Memory B cell (primary cell): ENCODE data around the gene GLRX3.

ENCODE experiments used
- ATAC-seq: fragments of 150-1000 bp; cut with Tn5 transposase; 2 replicates; pipeline ENCODE4 v1.10.0; 2021; ENCODE audit warnings: low read depth, mild to moderate bottlenecking, moderate library complexity
- DNase-seq, 2 donors: peaks; one replicate each; pipeline ENCODE4 v3.0.0; 2022; ENCODE audit warnings: low spot score in 2 of 2
- H3K27ac Mint-ChIP-seq: one replicate; pipeline ENCODE4 v1.8.0; 2022; ENCODE audit warnings: mild to moderate bottlenecking, moderate library complexity, mixed read lengths
- H3K27me3 Mint-ChIP-seq: one replicate; pipeline ENCODE4 v1.8.0; 2022; ENCODE audit warnings: mixed read lengths
- H3K36me3 Mint-ChIP-seq: one replicate; pipeline ENCODE4 v1.8.0; 2022; ENCODE audit warnings: mild to moderate bottlenecking, mixed read lengths
- H3K4me1 Mint-ChIP-seq: one replicate; pipeline ENCODE4 v1.8.0; 2022; ENCODE audit warnings: mixed read lengths
- H3K4me3 Mint-ChIP-seq: one replicate; pipeline ENCODE4 v1.8.0; 2022; ENCODE audit warnings: mild to moderate bottlenecking, moderate library complexity, mixed read lengths
- H3K9me3 Mint-ChIP-seq: one replicate; pipeline ENCODE4 v1.8.0; 2022; ENCODE audit warnings: mixed read lengths

Gene GLRX3

DNA sequence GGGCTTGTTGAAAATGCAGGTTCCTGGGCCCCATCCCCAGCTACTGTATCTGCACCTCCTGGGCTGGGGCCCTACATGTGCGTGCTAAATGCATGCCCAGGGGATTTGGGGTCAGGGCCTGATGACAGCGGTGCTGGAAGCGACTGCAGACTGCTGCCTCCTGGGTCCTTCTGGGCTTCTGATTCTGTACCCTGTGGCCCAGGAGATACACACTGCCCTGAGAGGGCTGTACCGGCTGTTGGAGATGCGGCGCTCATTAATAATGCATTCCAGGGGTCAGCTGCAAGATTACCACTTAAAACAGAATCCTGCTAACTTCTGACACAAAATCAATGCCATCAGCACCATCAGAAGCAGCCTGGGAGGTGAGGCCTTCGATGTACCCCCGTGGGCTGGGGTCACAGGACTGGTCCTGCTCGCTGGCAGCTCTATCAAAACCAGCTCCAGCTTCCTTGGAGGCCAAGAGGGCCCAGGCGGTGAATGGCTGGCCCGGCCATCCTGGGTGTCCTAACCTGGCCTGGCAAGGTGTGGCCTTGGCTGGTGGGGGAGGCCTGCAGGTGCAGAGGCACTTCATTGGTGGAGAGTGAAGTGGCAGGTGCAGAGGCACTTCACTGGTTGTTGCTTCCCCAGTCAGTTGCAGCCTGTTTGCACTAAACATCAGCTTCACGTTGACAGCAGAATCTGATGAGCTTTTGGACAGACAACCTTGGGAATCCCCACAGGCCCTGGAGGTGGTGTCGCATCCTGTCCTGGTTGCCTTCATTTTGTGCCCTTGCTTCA, 79.2 kb downstream of the GLRX3 start:
- Mint-ChIP-seq H3K9me3 (no peaks in the 10 kb centered on the region), H3K4me1 (no peaks in the 10 kb centered on the region), H3K27me3 (no peaks in the 10 kb centered on the region), H3K36me3 (no peaks in the 10 kb centered on the region), H3K4me3 (no peak overlapping the region), H3K27ac (no peak overlapping the region)
- no peak for ATAC-seq
- DNase-seq = no peak

DNA sequence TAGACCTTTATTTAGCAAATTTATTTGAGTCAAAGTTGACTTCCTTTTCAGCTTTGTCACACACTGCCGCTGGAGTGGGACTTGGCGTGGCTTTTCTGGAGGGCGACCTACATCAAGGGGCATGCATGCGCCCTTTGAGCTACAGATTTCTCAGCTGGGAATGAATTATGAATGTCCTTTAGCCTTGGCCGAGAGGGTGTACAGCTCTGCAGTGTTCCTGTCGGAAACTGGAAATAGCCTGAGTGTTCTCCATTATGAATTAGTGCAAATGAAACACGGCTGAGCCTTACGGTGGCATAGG, 79.7 kb downstream of the GLRX3 start:
- no peak for DNase-seq
- ATAC-seq = no peak
- H3K27me3 Mint-ChIP-seq = no peaks in the 10 kb centered on the region
- H3K4me3 Mint-ChIP-seq = no peak overlapping the region
- H3K36me3 Mint-ChIP-seq = no peaks in the 10 kb centered on the region
- H3K9me3 Mint-ChIP-seq = no peaks in the 10 kb centered on the region
- H3K27ac Mint-ChIP-seq = no peak overlapping the region
- no peaks in the 10 kb centered on the region for H3K4me1 Mint-ChIP-seq

DNA sequence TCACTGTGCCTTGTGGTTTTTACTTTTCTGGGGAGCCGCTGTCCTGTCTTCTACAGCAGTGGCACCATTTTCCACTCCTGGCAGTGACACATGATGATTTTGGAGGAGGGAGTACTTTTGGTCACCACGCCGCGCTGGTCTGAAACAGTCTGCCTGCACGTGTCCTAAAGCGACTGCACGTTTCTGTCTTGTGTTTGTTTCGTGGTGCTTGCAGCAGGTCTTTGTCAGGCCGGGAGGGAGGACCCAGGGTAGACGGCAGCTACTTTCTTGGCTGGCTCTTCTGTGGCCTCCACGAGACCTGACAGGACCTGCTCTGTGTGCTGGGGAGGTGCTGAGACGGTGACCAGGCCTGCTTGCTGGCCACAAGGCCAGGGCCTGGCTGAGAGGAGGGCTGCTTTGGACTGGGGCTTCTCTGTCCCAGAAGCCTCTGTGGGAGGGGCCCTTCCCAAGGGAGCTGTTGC, 82.0 kb downstream of the GLRX3 start:
- DNase-seq = no peak
- Mint-ChIP-seq H3K27ac (no peak overlapping the region), H3K27me3 (no peaks in the 10 kb centered on the region), H3K4me3 (no peak overlapping the region), H3K36me3 (no peaks in the 10 kb centered on the region), H3K9me3 (no peaks in the 10 kb centered on the region), H3K4me1 (no peaks in the 10 kb centered on the region)
- no peak for ATAC-seq

DNA sequence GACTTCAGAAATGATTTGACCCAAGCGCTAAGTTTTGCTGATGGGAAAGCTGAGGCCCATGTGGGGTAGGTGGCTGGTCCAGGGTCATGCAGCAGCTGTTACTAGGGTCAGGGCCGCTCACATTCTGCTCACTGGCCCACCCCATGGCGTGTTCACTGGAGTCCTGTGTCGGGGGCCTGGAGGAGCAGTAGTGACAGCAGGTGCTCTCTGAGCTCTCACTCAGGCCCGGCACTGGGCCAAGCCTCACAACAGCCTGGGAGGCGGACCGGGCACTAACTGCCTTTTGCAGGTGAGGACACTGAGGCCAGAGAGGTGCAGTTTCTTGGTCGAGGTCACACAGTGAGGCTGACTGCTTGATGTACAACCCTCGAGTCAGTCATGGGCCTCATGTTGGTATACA, 82.7 kb downstream of the GLRX3 start:
- DNase-seq (no peak), ATAC-seq (no peak)
- Mint-ChIP-seq H3K9me3 (no peaks in the 10 kb centered on the region), H3K36me3 (no peaks in the 10 kb centered on the region), H3K4me1 (no peaks in the 10 kb centered on the region), H3K27ac (no peak overlapping the region), H3K4me3 (no peak overlapping the region), H3K27me3 (no peaks in the 10 kb centered on the region)

DNA sequence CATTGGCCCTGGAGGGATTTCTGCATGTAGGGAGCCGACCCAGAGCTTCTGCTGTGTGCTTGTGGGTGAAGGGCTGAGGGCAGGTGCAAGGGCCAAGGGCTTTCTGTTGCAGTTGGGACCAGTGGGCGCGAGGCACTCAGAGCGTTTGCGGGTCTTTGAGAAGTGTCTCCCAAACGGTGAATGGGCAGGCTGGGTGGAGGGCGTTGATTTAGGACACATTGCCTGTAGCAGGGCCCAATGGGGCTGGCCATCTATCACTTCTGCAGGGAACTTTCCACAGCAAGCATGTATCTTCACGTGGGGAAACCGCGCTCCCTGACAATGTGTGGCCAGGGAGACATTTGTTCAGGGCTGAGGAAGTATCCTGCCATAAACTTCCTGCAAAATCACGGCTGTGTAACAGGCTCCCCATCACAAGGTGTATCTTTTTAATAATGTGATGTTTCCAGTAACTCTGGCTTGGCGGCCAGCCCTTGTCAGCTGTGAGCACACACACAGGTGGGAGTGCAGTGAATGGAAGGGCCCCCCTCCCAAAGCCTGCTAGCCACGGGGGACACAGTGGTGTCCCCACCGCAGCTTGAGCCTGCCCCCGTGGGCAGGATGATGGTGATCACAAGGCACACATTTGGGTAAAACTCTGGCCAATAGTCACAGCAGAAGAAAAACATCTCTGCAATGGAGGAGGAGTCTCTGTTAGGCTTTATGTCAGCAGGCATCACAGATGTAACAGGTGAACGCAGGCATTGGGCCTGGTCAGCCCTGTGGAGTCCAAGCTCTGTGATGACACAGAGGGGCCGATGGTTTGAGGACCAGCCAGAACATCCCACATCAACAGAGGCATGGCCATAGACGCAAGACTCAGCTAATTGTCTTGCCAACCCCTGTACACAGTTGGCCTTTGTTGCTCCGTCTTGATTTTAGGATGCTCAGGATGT, 84.3 kb downstream of the GLRX3 start:
- H3K27me3 Mint-ChIP-seq = peaks cover 1% of the 10 kb centered on the region
- H3K4me1 Mint-ChIP-seq = no peaks in the 10 kb centered on the region
- H3K4me3 Mint-ChIP-seq = no peak overlapping the region
- no peak for DNase-seq
- ATAC-seq = no peak
- H3K36me3 Mint-ChIP-seq = no peaks in the 10 kb centered on the region
- no peaks in the 10 kb centered on the region for H3K9me3 Mint-ChIP-seq
- no peak overlapping the region for H3K27ac Mint-ChIP-seq

DNA sequence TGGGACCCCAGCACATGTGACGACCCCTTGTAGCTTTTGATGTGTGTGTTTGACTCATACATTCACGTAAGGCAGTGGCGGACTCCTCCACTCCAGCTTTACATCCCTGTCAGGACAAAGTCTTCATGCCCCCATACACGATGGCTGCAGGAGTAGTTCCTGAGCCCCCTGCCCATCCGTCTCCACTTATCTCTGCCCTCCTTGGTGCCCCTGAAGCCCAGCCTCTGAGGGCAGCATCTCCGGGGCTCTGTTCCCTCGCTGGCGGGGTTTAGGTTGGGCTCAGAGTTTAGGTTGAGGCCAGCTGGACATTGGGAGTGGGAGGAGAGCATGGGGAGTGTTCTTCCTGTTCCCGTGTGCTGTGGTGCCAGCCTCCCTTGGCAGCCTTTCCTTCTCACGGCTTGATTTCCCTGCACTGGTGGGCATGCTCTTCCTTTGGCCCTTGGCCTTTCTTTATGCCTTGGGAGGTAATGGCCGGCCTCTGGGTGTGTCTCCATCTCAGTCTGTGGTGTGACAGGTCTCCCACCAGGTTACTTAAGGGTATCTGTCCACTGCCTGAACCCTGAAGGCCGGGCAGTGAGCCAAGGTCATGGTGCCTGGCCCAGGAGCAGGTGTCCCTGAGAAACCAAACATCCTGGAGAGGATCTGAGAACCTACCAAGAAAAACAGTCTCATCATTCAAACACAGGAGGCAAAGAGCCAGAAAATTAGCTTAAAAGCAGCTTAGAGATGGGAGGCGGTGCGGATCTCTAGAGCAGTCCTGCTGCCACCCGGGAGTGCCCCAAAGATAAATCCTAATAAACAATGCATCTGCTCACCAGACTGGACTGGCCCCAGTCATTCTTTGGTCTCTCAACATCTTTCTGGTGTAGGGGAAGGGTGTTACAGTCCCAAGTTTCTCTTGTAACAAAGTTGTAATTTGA, 85.5 kb downstream of the GLRX3 start:
- no peak for ATAC-seq
- Mint-ChIP-seq H3K36me3 (peaks cover 3% of the 10 kb centered on the region), H3K27me3 (peaks cover 4% of the 10 kb centered on the region), H3K4me1 (no peaks in the 10 kb centered on the region), H3K27ac (no peak overlapping the region), H3K9me3 (no peaks in the 10 kb centered on the region), H3K4me3 (no peak overlapping the region)
- DNase-seq = no peak

DNA sequence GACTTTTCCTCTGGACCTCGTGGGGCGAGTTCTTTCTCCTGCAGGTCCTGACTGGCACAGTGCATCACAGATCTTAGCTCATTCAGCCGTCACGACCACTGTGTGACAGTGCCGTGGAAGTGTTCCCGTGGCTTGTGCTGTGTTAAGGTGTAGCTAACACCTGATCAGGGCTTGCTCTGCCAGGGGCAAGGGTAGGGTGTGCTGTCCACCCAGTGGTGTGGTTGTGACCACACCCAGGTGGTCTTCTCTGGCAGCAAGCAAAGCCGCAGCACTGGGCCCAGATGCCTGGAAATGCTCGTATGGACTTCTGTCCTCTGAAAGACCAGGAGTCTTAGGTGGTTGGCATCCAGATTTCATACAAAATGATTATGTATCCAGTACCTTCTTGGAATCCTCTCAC, 86.2 kb downstream of the GLRX3 start:
- H3K4me3 Mint-ChIP-seq = no peak overlapping the region
- H3K4me1 Mint-ChIP-seq = no peaks in the 10 kb centered on the region
- ATAC-seq = no peak
- H3K27ac Mint-ChIP-seq = no peak overlapping the region
- no peak for DNase-seq
- peaks cover 5% of the 10 kb centered on the region for H3K36me3 Mint-ChIP-seq
- peaks cover 5% of the 10 kb centered on the region for H3K27me3 Mint-ChIP-seq
- peaks cover 1% of the 10 kb centered on the region for H3K9me3 Mint-ChIP-seq

DNA sequence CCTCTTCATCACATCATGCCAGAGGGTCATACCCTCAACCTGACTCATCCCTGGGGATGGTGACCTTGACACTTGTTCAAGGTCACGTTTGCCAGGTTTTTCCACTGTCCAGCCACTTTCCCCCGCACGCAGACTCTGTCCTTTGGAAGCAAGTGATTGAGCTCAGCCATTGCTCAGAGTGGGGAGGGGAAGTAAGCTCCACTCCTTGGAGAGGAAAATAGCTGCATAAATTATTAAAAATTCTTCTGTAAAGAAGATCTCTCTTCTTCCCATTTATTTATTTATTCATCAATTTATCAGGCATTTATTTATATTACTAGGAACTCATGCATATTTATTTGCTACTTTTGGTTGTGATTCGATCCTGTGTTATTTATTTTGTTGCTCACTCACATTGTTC, 88.0 kb downstream of the GLRX3 start:
- peaks cover 3% of the 10 kb centered on the region for H3K9me3 Mint-ChIP-seq
- no peak for DNase-seq

DNA sequence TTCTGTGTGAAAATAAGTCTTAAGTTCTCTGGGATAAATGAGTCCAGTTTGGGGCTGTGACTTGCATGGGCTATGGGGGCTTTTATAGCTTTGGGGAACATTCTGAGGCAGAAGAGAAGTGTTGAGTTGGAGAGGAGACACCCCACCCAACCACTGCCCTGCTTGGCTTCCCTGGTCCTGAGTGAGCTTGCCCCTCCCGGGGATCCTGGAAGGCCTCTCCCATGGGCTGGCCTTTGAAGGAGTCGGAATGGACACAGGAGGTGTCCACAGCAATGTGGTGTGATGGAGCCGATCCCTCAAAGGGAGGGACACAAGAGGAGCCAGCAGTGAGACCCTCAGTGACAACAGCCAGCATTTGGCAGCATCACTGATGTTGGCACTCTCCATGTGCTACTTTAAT, 89.8 kb downstream of the GLRX3 start:
- Mint-ChIP-seq H3K4me3 (no peak overlapping the region), H3K27me3 (peaks cover 5% of the 10 kb centered on the region), H3K9me3 (peaks cover 3% of the 10 kb centered on the region), H3K36me3 (peaks cover 6% of the 10 kb centered on the region), H3K4me1 (no peaks in the 10 kb centered on the region), H3K27ac (no peak overlapping the region)
- DNase-seq = no peak
- ATAC-seq = no peak

More for the DNA sequence above, 88.0 kb downstream of the GLRX3 start:
- Mint-ChIP-seq H3K27ac (no peak overlapping the region), H3K27me3 (peaks cover 5% of the 10 kb centered on the region), H3K4me1 (no peaks in the 10 kb centered on the region), H3K36me3 (peaks cover 6% of the 10 kb centered on the region), H3K4me3 (no peak overlapping the region)
- ATAC-seq = no peak

DNA sequence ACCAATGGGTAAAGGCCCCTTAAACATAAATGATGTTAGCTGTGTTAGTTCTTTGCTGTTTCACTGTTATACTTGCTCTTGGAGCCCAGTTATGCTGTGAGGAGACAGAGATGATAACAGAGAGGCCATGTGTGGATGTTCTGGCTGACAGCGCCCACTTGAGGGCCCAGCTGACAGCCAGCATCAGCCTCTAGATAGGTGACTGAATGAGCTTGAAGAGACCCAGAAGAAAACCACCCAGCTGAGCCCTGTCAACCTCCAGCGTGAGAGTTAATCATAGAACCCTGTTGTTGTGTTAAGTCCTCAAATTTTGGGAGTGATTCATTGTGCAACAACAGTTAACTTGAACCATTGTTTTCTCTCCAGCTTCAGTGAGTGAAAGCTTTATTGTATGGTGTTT, 91.7 kb downstream of the GLRX3 start:
- DNase-seq (no peak), ATAC-seq (no peak)
- no peaks in the 10 kb centered on the region for H3K4me1 Mint-ChIP-seq
- H3K27me3 Mint-ChIP-seq = peaks cover 7% of the 10 kb centered on the region
- H3K36me3 Mint-ChIP-seq = peaks cover 6% of the 10 kb centered on the region
- no peak overlapping the region for H3K4me3 Mint-ChIP-seq
- no peak overlapping the region for H3K27ac Mint-ChIP-seq
- peaks cover 3% of the 10 kb centered on the region for H3K9me3 Mint-ChIP-seq
